ENCODE data around the gene TSC2.

TSC2 gene

GRCh38 chr16:2042171-2042985 lies 5.4 kb upstream of the TSC2 start:
- peak overlapping the region; percentile 60 for H3K9ac ChIP-seq (ENCODE audit: low read depth, low read length, poor library complexity)
- peaks cover 0 to 11% of the 10 kb centered on the region in 2 donors for H3K36me3 ChIP-seq (replicated peaks in 1 of 2; ENCODE audit: control insufficient read depth in 2 of 2, insufficient read depth in 2 of 2, low read length in 2 of 2)
- H3K4me3 ChIP-seq (ENCODE audit: low read length in 2 of 2): no peak overlapping the region
- H3K27ac ChIP-seq (replicated peaks; ENCODE audit: low read length): no peak overlapping the region
- peak overlapping the region; percentile 28 for H3K18ac ChIP-seq (ENCODE audit: low read length)
- no peak overlapping the region for H2BK120ac ChIP-seq (ENCODE audit: low read depth, low read length)
- no peak overlapping the region for H2BK5ac ChIP-seq (ENCODE audit: low read length)
- H3K23ac ChIP-seq (ENCODE audit: low read depth, low read length, poor library complexity): no peak overlapping the region
- H3K4ac ChIP-seq (ENCODE audit: low read length): no peak overlapping the region
- no peak overlapping the region for H2AK5ac ChIP-seq (ENCODE audit: low read depth, low read length)
- no peak overlapping the region for H3K4me2 ChIP-seq (ENCODE audit: insufficient read depth, low read length, poor library complexity, severe bottlenecking)
- no peaks in the 10 kb centered on the region for H3K9me3 ChIP-seq (replicated peaks in 1 of 2; ENCODE audit: control insufficient read depth in 2 of 2, insufficient read depth in 1 of 2, low read depth in 1 of 2, low read length in 2 of 2)
- H4K91ac ChIP-seq (ENCODE audit: low read depth, low read length, poor library complexity): no peak overlapping the region
- H3K79me1 ChIP-seq (ENCODE audit: low read depth, low read length): peaks cover 9% of the 10 kb centered on the region
- no peak overlapping the region for H3K14ac ChIP-seq (ENCODE audit: low read length)
- no peak overlapping the region for H4K8ac ChIP-seq (ENCODE audit: low read depth, low read length)
- H2BK12ac ChIP-seq (ENCODE audit: low read length): no peak overlapping the region
- peaks cover 2 to 14% of the 10 kb centered on the region in 2 donors for H3K4me1 ChIP-seq (ENCODE audit: control insufficient read depth in 2 of 2, insufficient read depth in 1 of 2, low read depth in 1 of 2, low read length in 2 of 2)
- no peak for DNase-seq (ENCODE audit: low spot score)
- WGBS, 2 donors (ENCODE audit: extremely low coverage in 2 of 2, insufficient read length in 2 of 2, insufficient replicate concordance in 1 of 2): no CpG with 5 or more reads among the region's 22 CpGs
- H2BK15ac ChIP-seq (ENCODE audit: low read length): peak overlapping the region; percentile 55
- no peaks in the 10 kb centered on the region for H3K27me3 ChIP-seq (ENCODE audit: control insufficient read depth in 3 of 3, insufficient read depth in 3 of 3, low read depth in 1 of 3, low read length in 3 of 3)
- no peak overlapping the region for H2AFZ ChIP-seq (ENCODE audit: low read length)

GRCh38 chr16:2042986-2043666 lies 4.7 kb upstream of the TSC2 start:
- H3K18ac ChIP-seq (ENCODE audit: low read length): no peak overlapping the region
- no CpG with 5 or more reads among the region's 11 CpGs for WGBS, 2 donors (ENCODE audit: extremely low coverage in 2 of 2, insufficient read length in 2 of 2, insufficient replicate concordance in 1 of 2)
- DNase-seq (ENCODE audit: low spot score): no peak

DNA sequence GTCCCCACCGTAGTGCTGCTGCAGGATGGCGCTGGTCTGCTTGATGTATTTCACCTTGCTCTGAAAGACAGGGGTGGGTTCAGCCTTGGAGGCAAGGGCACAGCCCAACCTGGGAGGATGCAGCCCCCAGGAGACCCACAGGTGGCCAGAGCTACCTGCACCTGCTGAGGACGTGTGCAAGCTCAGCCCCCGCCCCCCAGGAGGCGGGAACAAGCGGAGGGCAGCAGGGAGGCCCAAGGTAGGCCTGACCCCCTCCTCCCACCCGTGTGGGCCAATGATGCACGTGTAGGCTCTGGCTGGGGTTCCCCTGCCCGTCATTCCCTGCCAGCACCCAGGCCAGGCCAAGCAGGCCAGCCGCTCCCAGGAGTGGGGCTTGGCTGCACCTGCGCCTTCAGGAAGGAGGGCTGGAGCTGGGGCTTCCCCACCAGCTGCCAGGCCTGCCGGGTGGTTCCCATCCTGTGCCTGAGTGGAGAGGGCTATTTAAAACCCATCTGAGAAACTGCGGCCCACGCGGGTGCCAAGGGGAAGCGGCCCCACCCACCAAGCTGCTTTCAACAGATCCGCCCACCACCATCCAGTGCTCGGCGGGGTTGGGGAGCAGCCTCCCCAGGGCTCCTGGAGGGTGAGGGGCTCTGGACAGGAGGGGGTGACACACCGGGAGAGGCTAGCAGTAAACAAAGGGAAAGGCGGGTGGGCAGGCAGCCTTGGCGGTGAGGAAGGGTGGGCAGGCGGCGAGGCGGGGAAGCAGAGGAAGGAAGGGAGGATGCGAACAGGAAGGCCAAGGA lies 3.9 kb upstream of the TSC2 start:
- no peak overlapping the region for H2BK15ac ChIP-seq (ENCODE audit: low read length)
- H3K27me3 ChIP-seq (ENCODE audit: control insufficient read depth in 3 of 3, insufficient read depth in 3 of 3, low read depth in 1 of 3, low read length in 3 of 3): no peaks in the 10 kb centered on the region
- H3K4me2 ChIP-seq (ENCODE audit: insufficient read depth, low read length, poor library complexity, severe bottlenecking): no peak overlapping the region
- no peak overlapping the region for H2BK120ac ChIP-seq (ENCODE audit: low read depth, low read length)
- no peak overlapping the region for H2AK5ac ChIP-seq (ENCODE audit: low read depth, low read length)
- H4K8ac ChIP-seq (ENCODE audit: low read depth, low read length): no peak overlapping the region
- H3K4ac ChIP-seq (ENCODE audit: low read length): no peak overlapping the region
- peaks cover 11% of the 10 kb centered on the region for H3K79me1 ChIP-seq (ENCODE audit: low read depth, low read length)
- peaks cover 0 to 11% of the 10 kb centered on the region in 2 donors for H3K36me3 ChIP-seq (replicated peaks in 1 of 2; ENCODE audit: control insufficient read depth in 2 of 2, insufficient read depth in 2 of 2, low read length in 2 of 2)
- H3K9ac ChIP-seq (ENCODE audit: low read depth, low read length, poor library complexity): no peak overlapping the region
- no peak for DNase-seq (ENCODE audit: low spot score)
- H3K23ac ChIP-seq (ENCODE audit: low read depth, low read length, poor library complexity): peak overlapping the region; percentile 85
- H3K9me3 ChIP-seq (replicated peaks in 1 of 2; ENCODE audit: control insufficient read depth in 2 of 2, insufficient read depth in 1 of 2, low read depth in 1 of 2, low read length in 2 of 2): no peaks in the 10 kb centered on the region
- WGBS, 2 donors (ENCODE audit: extremely low coverage in 2 of 2, insufficient read length in 2 of 2, insufficient replicate concordance in 1 of 2): no CpG with 5 or more reads among the region's 26 CpGs
- H2BK5ac ChIP-seq (ENCODE audit: low read length): no peak overlapping the region
- H2AFZ ChIP-seq (ENCODE audit: low read length): no peak overlapping the region
- no peak overlapping the region for H4K91ac ChIP-seq (ENCODE audit: low read depth, low read length, poor library complexity)
- H3K27ac ChIP-seq (replicated peaks; ENCODE audit: low read length): no peak overlapping the region
- H3K4me3 ChIP-seq (ENCODE audit: low read length in 2 of 2): no peak overlapping the region
- peaks cover 8 to 16% of the 10 kb centered on the region in 2 donors for H3K4me1 ChIP-seq (ENCODE audit: control insufficient read depth in 2 of 2, insufficient read depth in 1 of 2, low read depth in 1 of 2, low read length in 2 of 2)
- peak overlapping the region; percentile 56 for H3K14ac ChIP-seq (ENCODE audit: low read length)
- H2BK12ac ChIP-seq (ENCODE audit: low read length): peak overlapping the region; percentile 10
- H3K18ac ChIP-seq (ENCODE audit: low read length): no peak overlapping the region

More at GRCh38 chr16:2042986-2043666, 4.7 kb upstream of the TSC2 start:
- no peak overlapping the region for H2BK120ac ChIP-seq (ENCODE audit: low read depth, low read length)
- no peak overlapping the region for H2AFZ ChIP-seq (ENCODE audit: low read length)
- H4K8ac ChIP-seq (ENCODE audit: low read depth, low read length): no peak overlapping the region
- no peak overlapping the region for H3K4ac ChIP-seq (ENCODE audit: low read length)
- H3K36me3 ChIP-seq (replicated peaks in 1 of 2; ENCODE audit: control insufficient read depth in 2 of 2, insufficient read depth in 2 of 2, low read length in 2 of 2): peaks cover 0 to 11% of the 10 kb centered on the region in 2 donors
- H3K27me3 ChIP-seq (ENCODE audit: control insufficient read depth in 3 of 3, insufficient read depth in 3 of 3, low read depth in 1 of 3, low read length in 3 of 3): no peaks in the 10 kb centered on the region
- H3K14ac ChIP-seq (ENCODE audit: low read length): peak overlapping the region; percentile 56
- H3K4me1 ChIP-seq (ENCODE audit: control insufficient read depth in 2 of 2, insufficient read depth in 1 of 2, low read depth in 1 of 2, low read length in 2 of 2): peaks cover 2 to 11% of the 10 kb centered on the region in 2 donors
- H2BK5ac ChIP-seq (ENCODE audit: low read length): no peak overlapping the region
- no peak overlapping the region for H3K4me3 ChIP-seq (ENCODE audit: low read length in 2 of 2)
- H2AK5ac ChIP-seq (ENCODE audit: low read depth, low read length): no peak overlapping the region
- H3K9ac ChIP-seq (ENCODE audit: low read depth, low read length, poor library complexity): no peak overlapping the region
- no peaks in the 10 kb centered on the region for H3K9me3 ChIP-seq (replicated peaks in 1 of 2; ENCODE audit: control insufficient read depth in 2 of 2, insufficient read depth in 1 of 2, low read depth in 1 of 2, low read length in 2 of 2)
- no peak overlapping the region for H2BK15ac ChIP-seq (ENCODE audit: low read length)
- no peak overlapping the region for H4K91ac ChIP-seq (ENCODE audit: low read depth, low read length, poor library complexity)
- peak overlapping the region; percentile 10 for H2BK12ac ChIP-seq (ENCODE audit: low read length)
- H3K27ac ChIP-seq (replicated peaks; ENCODE audit: low read length): no peak overlapping the region
- H3K4me2 ChIP-seq (ENCODE audit: insufficient read depth, low read length, poor library complexity, severe bottlenecking): no peak overlapping the region
- H3K79me1 ChIP-seq (ENCODE audit: low read depth, low read length): peaks cover 11% of the 10 kb centered on the region
- no peak overlapping the region for H3K23ac ChIP-seq (ENCODE audit: low read depth, low read length, poor library complexity)
